GM18526 (cell line): ENCODE results near the gene TTC27.

Experiments used
- POLR2A ChIP-seq: IDR thresholded peaks from 3 replicates; pipeline ENCODE4 v1.6.1; 2011; ENCODE audit not compliant: insufficient read length; ENCODE audit errors: extremely low read depth

The TTC27 gene

GRCh38 chr2:32647180-32647651 is 19.4 kb downstream of the TTC27 start:
- no peak for TF ChIP-seq POLR2A

GRCh38 chr2:32652555-32653209 is 24.8 kb downstream of the TTC27 start:
- TF ChIP-seq POLR2A = no peak

DNA sequence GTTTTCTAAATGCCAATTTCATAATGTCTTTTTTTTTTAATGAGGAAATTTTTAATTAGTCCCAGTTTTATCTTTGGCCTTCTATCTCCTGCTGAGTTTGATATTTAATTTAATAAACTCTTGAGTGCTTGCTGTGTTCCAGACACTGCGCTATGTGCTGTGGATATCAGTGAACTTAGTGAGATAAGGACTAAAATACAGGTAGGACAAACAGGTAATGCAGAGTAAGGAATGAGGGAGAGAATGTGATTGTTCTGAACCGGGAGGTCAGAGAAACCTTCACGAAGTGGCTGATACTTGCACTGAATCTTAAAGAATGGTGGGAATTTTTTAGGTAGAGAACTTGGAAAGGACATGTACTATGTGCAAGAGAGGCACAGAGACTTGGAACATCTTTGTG is 28.2 kb downstream of the TTC27 start:
- TF ChIP-seq POLR2A = no peak

- TF ChIP-seq POLR2A = no peak
These were observed 36.0 kb downstream of the TTC27 start for GRCh38 chr2:32663864-32664263.

DNA sequence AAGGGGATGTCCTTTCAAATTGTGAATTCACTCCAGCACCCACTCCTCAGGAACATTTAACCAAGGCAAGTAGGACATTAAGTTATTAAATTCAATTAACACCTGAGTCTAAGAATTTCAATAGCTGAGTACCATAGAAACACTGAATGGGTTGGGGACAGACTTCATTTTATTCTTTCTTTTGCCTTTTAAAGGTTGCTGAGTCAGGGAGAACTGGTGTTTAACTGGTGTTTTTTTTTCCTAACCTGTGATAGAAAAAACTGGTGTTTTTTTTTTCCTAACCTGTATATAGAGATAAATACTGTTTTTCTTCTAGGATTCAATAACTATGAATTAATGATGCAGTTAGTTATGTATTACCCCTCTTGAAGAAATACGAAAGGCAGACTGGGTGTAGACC is 38.9 kb downstream of the TTC27 start:
- TF ChIP-seq POLR2A = no peak

DNA sequence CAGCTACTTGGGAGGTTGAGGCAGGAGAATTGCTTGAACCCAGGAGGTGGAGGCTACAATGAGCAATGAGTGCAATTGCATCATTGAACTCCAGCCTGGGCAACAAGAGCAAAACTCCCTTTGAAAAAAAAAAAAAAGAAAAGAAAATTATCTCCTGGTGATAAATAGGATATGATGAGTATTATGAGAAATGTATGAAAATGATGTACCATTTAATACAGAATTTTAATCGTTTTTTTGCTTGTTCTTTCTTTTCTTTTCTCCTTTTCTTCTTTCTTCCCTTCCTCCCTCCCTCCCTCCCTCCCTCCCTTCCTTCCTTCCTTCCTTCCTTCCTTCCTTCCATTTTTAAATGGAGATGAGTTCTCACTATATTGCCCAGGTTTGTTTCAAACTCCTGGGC is 40.4 kb downstream of the TTC27 start:
- TF ChIP-seq POLR2A = no peak

- no peak for TF ChIP-seq POLR2A
These were observed 44.2 kb downstream of the TTC27 start for GRCh38 chr2:32671885-32672533.

GRCh38 chr2:32678825-32679224 is 51.0 kb downstream of the TTC27 start:
- no peak for TF ChIP-seq POLR2A

GRCh38 chr2:32680942-32681341 is 53.1 kb downstream of the TTC27 start:
- no peak for TF ChIP-seq POLR2A

- no peak for TF ChIP-seq POLR2A
These were observed 55.8 kb downstream of the TTC27 start for GRCh38 chr2:32683520-32684086.

DNA sequence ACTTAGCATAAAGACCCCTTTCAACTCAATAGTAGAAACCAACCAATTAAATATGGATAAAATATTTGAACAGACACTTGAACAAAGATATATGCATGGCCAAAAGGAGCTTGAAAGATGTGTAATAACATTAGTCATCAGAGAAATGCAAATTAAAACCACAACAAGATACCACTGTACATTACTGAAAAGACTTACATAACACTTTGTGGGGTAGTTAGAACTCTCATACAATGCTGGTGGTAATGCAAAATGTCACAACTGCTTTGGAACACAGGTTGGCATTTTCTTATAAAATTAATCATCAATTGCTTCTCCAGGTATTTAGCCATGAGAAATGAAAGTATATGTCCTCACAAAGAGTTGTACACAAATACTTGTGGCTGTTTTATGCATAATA is 60.7 kb downstream of the TTC27 start:
- no peak for TF ChIP-seq POLR2A

- TF ChIP-seq POLR2A = no peak
These were observed 63.8 kb downstream of the TTC27 start for GRCh38 chr2:32691678-32692077.

GRCh38 chr2:32696439-32696838 is 68.6 kb downstream of the TTC27 start:
- no peak for TF ChIP-seq POLR2A

GRCh38 chr2:32697156-32697555 is 69.3 kb downstream of the TTC27 start:
- no peak for TF ChIP-seq POLR2A

DNA sequence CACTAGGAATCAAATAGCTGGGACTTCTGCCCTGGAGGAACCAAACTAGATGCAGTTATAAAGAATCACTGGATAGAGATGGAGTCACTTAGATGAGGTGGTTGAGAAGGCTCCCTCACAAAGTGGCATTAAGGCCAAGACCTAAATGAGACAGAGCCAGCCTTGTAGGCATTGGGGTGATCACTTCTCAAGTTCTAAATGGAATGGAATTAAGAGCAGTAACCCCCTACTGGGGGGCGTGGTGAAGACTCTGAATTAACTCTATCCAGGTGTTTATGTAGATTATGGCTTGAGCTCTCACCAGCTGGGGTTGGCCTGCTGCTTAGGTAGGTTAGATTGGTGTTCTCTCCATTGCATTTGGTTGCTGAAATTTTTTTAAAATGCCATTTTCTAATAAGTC is 71.3 kb downstream of the TTC27 start:
- TF ChIP-seq POLR2A = no peak

- TF ChIP-seq POLR2A = no peak
These were observed 74.0 kb downstream of the TTC27 start for GRCh38 chr2:32701806-32702205.
